CD4-positive, alpha-beta memory T cell (primary cell): ENCODE data around the gene ZNF518B. TPM values are rescaled to one million over a fixed set of nuclear protein-coding genes. Genes with fewer than 3 reads are reported as not detected.

Experiments
- CTCF ChIA-PET: fragments of 350-600 bp; sonication (Branson Sonifier 250); formaldehyde crosslinking; loops from one replicate; lab custom pipeline; 2021; ENCODE audit warnings: inconsistent platforms; ENCODE audit not compliant: partially characterized antibody; lab: Charles Lee
- POLR2A ChIA-PET: fragments of 350-600 bp; sonication (Branson Sonifier 250); formaldehyde crosslinking; loops from one replicate; lab custom pipeline; 2021; ENCODE audit not compliant: partially characterized antibody; lab: Charles Lee
- DNase-seq, 5 donors: peaks; one replicate each; pipeline versions ENCODE4 v3.0.0 to v3.0.0-alpha.2; 2020 to 2022; ENCODE audit warnings: mixed read lengths in 1 of 5
- H3K27ac ChIP-seq: one replicate; pipeline ENCODE4 v1.7.0; 2013; ENCODE audit warnings: low read depth, low read length
- H3K27me3 ChIP-seq: 2 replicates; pipeline ENCODE4 v1.7.0; 2013; ENCODE audit warnings: mild to moderate bottlenecking, low read length, moderate library complexity; ENCODE audit not compliant: insufficient read depth
- H3K36me3 ChIP-seq: 2 replicates; pipeline ENCODE4 v1.7.0; 2013; ENCODE audit warnings: mild to moderate bottlenecking, low read length, moderate library complexity; ENCODE audit not compliant: insufficient read depth
- H3K4me1 ChIP-seq: 2 replicates; pipeline ENCODE4 v1.7.0; 2013; ENCODE audit warnings: mild to moderate bottlenecking, low read length, moderate library complexity; ENCODE audit not compliant: insufficient read depth
- H3K4me3 ChIP-seq, 2 donors: one replicate each; pipeline ENCODE4 v1.7.0; 2013; ENCODE audit warnings: low read length in 2 of 2, mild to moderate bottlenecking in 1 of 2
- H3K9me3 ChIP-seq, 2 donors: one replicate each; pipeline ENCODE4 v1.7.0; 2013; ENCODE audit warnings: low read length in 2 of 2, control low read depth in 1 of 2; ENCODE audit not compliant: control insufficient read depth in 1 of 2
- H3K27ac Mint-ChIP-seq, 7 donors: one replicate each; pipeline ENCODE4 v1.8.0; 2020 to 2021; ENCODE audit warnings: mixed read lengths in 7 of 7, mild to moderate bottlenecking in 6 of 7, inconsistent platforms in 3 of 7, moderate library complexity in 3 of 7
- H3K27me3 Mint-ChIP-seq, 2 donors: one replicate each; pipeline ENCODE4 v1.8.0; 2020 to 2021; ENCODE audit warnings: mixed read lengths in 2 of 2
- H3K36me3 Mint-ChIP-seq, 2 donors: one replicate each; pipeline ENCODE4 v1.8.0; 2020 to 2021; ENCODE audit warnings: mixed read lengths in 2 of 2, inconsistent platforms in 1 of 2, mild to moderate bottlenecking in 1 of 2
- H3K4me1 Mint-ChIP-seq, 4 donors: one replicate each; pipeline ENCODE4 v1.8.0; 2020 to 2021; ENCODE audit warnings: mixed read lengths in 4 of 4, mild to moderate bottlenecking in 1 of 4
- H3K4me3 Mint-ChIP-seq, 8 donors: one replicate each; pipeline ENCODE4 v1.8.0; 2020 to 2021; ENCODE audit warnings: mixed read lengths in 8 of 8, mild to moderate bottlenecking in 7 of 8, moderate library complexity in 6 of 8, inconsistent platforms in 3 of 8
- H3K9me3 Mint-ChIP-seq, 8 donors: one replicate each; pipeline ENCODE4 v1.8.0; 2020 to 2021; ENCODE audit warnings: mixed read lengths in 8 of 8, mild to moderate bottlenecking in 5 of 8, inconsistent platforms in 3 of 8, moderate library complexity in 1 of 8
- intact Hi-C: fragments of 100-400 bp; cut with micrococcal nuclease; formaldehyde crosslinking; loops from one replicate; pipeline ENCODE4 v1.15.1; 2023
- polyA plus RNA-seq, 2 donors: library from polyadenylated mRNA; unstranded; fragments of 300-500 nt; fragmentation: Illumina TruSeq; gene quantifications; one replicate each; pipeline ENCODE4 v1.2.3, GENCODE V29; 2021
- total RNA-seq, 2 experiments: library from RNA; stranded (reverse); gene quantifications; one replicate each; pipeline ENCODE4 v1.2.3, GENCODE V29; 2021

Gene ZNF518B
- total and polyA plus RNA-seq, 4 experiments from 2014 or later: 7.0 to 48.6 (median 29.3) TPM

- H3K4me1 Mint-ChIP-seq: peaks cover 0 to 5% (median 1%) of the 10 kb centered on the region in 4 donors
- Histone ChIP-seq H3K4me1 (no peaks in the 10 kb centered on the region), H3K9me3 (no peaks in the 10 kb centered on the region), H3K4me3 (no peak overlapping the region), H3K36me3 (no peaks in the 10 kb centered on the region), H3K27ac (no peak overlapping the region), H3K27me3 (no peaks in the 10 kb centered on the region)
- H3K4me3 Mint-ChIP-seq: no peak overlapping the region
- ChIA-PET CTCF (no interaction called here), POLR2A (no interaction called here)
- peaks cover 0 to 5% (median 3%) of the 10 kb centered on the region in 8 donors for H3K9me3 Mint-ChIP-seq
- H3K36me3 Mint-ChIP-seq: no peaks in the 10 kb centered on the region
- no peaks in the 10 kb centered on the region for H3K27me3 Mint-ChIP-seq
- intact Hi-C loops: no loop called here
- no peak overlapping the region for H3K27ac Mint-ChIP-seq
- DNase-seq: no peak
Measured at GRCh38 chr4:10417740-10418139, 39.5 kb downstream of the ZNF518B start.

GRCh38 chr4:10416441-10416840 lies 40.8 kb downstream of the ZNF518B start:
- H3K36me3 Mint-ChIP-seq: no peaks in the 10 kb centered on the region
- no peak overlapping the region for H3K4me3 Mint-ChIP-seq
- DNase-seq: no peak
- intact Hi-C loops: no loop called here
- no peaks in the 10 kb centered on the region for H3K27me3 Mint-ChIP-seq
- H3K4me1 ChIP-seq: no peaks in the 10 kb centered on the region
- no peaks in the 10 kb centered on the region for H3K27me3 ChIP-seq
- peaks cover 0 to 5% (median 3%) of the 10 kb centered on the region in 8 donors for H3K9me3 Mint-ChIP-seq
- H3K27ac Mint-ChIP-seq: no peak overlapping the region
- H3K9me3 ChIP-seq: no peaks in the 10 kb centered on the region
- H3K4me3 ChIP-seq: no peak overlapping the region
- POLR2A ChIA-PET: no interaction called here
- H3K4me1 Mint-ChIP-seq: peaks cover 0 to 5% (median 1%) of the 10 kb centered on the region in 4 donors
- no peak overlapping the region for H3K27ac ChIP-seq
- H3K36me3 ChIP-seq: no peaks in the 10 kb centered on the region
- CTCF ChIA-PET: interaction anchor here (0.5 kb wide), 1 partner anchor 221 kb away, joined by 3 read pairs; no protein-coding TSS in a partner anchor

- no peaks in the 10 kb centered on the region for H3K36me3 Mint-ChIP-seq
- CTCF ChIA-PET: interaction anchor here (2.2 kb wide), 1 partner anchor 48 kb away, joined by 6 read pairs; no protein-coding TSS in a partner anchor
- POLR2A ChIA-PET: no interaction called here
- Histone ChIP-seq H3K9me3 (no peaks in the 10 kb centered on the region), H3K27me3 (no peaks in the 10 kb centered on the region), H3K36me3 (no peaks in the 10 kb centered on the region), H3K27ac (no peak overlapping the region), H3K4me1 (no peaks in the 10 kb centered on the region), H3K4me3 (no peak overlapping the region)
- H3K4me1 Mint-ChIP-seq: peaks cover 0 to 5% (median 1%) of the 10 kb centered on the region in 4 donors
- no peak overlapping the region for H3K4me3 Mint-ChIP-seq
- H3K27ac Mint-ChIP-seq: no peak overlapping the region
- intact Hi-C loops: no loop called here
- no peaks in the 10 kb centered on the region for H3K27me3 Mint-ChIP-seq
- no peak for DNase-seq
- H3K9me3 Mint-ChIP-seq: peaks cover 0 to 3% (median 0%) of the 10 kb centered on the region in 8 donors
Measured at GRCh38 chr4:10413177-10413576, 44.0 kb downstream of the ZNF518B start.

DNA sequence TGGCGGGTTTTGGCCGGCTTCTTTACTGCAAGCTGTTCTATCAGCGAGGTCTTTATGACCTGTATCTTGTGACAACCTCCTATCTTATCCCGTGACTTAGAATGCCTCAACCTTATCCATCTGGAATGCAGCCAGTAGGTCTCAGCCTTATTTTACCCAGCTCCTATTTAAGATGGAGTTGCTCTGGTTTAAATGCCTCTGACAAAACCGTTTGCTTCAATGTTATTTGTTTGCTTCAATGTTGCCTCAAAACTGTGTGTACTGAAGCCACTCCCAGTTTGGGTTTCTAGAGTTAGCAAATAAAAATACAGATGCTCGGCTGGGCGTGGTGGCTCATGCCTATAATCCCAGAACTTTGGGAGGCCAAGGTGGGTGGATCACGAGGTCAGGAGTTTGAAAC lies 51.6 kb downstream of the ZNF518B start:
- intact Hi-C loops: loop anchor here (10.0 kb wide), 1 partner anchor 701 kb away; no protein-coding TSS in a partner anchor
- Mint-ChIP-seq H3K4me3 (no peak overlapping the region), H3K27ac (no peak overlapping the region), H3K36me3 (no peaks in the 10 kb centered on the region), H3K4me1 (no peaks in the 10 kb centered on the region), H3K27me3 (no peaks in the 10 kb centered on the region), H3K9me3 (no peaks in the 10 kb centered on the region)
- H3K27me3 ChIP-seq: no peaks in the 10 kb centered on the region
- POLR2A ChIA-PET: no interaction called here
- CTCF ChIA-PET: no interaction called here
- no peaks in the 10 kb centered on the region for H3K4me1 ChIP-seq
- no peak overlapping the region for H3K4me3 ChIP-seq
- H3K36me3 ChIP-seq: no peaks in the 10 kb centered on the region
- no peak for DNase-seq
- no peak overlapping the region for H3K27ac ChIP-seq
- no peaks in the 10 kb centered on the region for H3K9me3 ChIP-seq

GRCh38 chr4:10403633-10404445 lies 53.4 kb downstream of the ZNF518B start:
- Histone ChIP-seq H3K27ac (no peak overlapping the region), H3K4me3 (no peak overlapping the region), H3K4me1 (no peaks in the 10 kb centered on the region), H3K9me3 (no peaks in the 10 kb centered on the region), H3K27me3 (no peaks in the 10 kb centered on the region), H3K36me3 (no peaks in the 10 kb centered on the region)
- intact Hi-C loops: loop anchor here (1.0 to 10.0 kb wide), 4 partner anchors 247 to 699 kb away; no protein-coding TSS in a partner anchor
- Mint-ChIP-seq H3K4me1 (no peaks in the 10 kb centered on the region), H3K27ac (peak overlapping the region in 1 of 7 donors; percentile 32), H3K4me3 (no peak overlapping the region), H3K27me3 (no peaks in the 10 kb centered on the region), H3K36me3 (no peaks in the 10 kb centered on the region), H3K9me3 (no peaks in the 10 kb centered on the region)
- ChIA-PET POLR2A (no interaction called here), CTCF (interaction anchor here (0.7 to 1.8 kb wide), 4 partner anchors 232 to 244 kb away, joined by 3 to 6 read pairs (median 3); no protein-coding TSS in a partner anchor)
- DNase-seq: peak in 3 of 5 donors; percentile 9 to 23 (median 21)

GRCh38 chr4:10395971-10396580 lies 61.1 kb downstream of the ZNF518B start:
- no peak for DNase-seq
- Mint-ChIP-seq H3K27me3 (peaks cover 4% of the 10 kb centered on the region in 2 donors), H3K27ac (peak overlapping the region in 1 of 7 donors; percentile 19), H3K4me3 (no peak overlapping the region), H3K4me1 (peaks cover 0 to 8% (median 7%) of the 10 kb centered on the region in 4 donors), H3K9me3 (peaks cover 2 to 33% (median 9%) of the 10 kb centered on the region in 8 donors), H3K36me3 (no peaks in the 10 kb centered on the region)
- CTCF ChIA-PET: no interaction called here
- no peak overlapping the region for H3K27ac ChIP-seq
- intact Hi-C loops: no loop called here
- H3K4me1 ChIP-seq: no peaks in the 10 kb centered on the region
- H3K36me3 ChIP-seq: no peaks in the 10 kb centered on the region
- POLR2A ChIA-PET: no interaction called here
- no peaks in the 10 kb centered on the region for H3K9me3 ChIP-seq
- no peak overlapping the region for H3K4me3 ChIP-seq
- H3K27me3 ChIP-seq: no peaks in the 10 kb centered on the region
